ENCODE measurements around the gene POLE. TPM values are rescaled to one million over a fixed set of nuclear protein-coding genes. Genes with fewer than 3 reads are reported as not detected.
"Not testable (repeated sequence)": the region's sequence is repeated elsewhere in the genome, so short reads cannot be mapped to it uniquely, and the experiment has no call there.

POLE gene
- total RNA-seq, 1 donor from 2014 or later: 25.5 TPM

GRCh38 chr12:132719141-132719953, 32.2 kb upstream of the POLE start:
- no peak for DNase-seq (ENCODE audit: low read depth in 2 of 2)

GRCh38 chr12:132718644-132719043, 31.5 kb upstream of the POLE start:
- no peak for DNase-seq (ENCODE audit: low read depth in 2 of 2)

- no peak for DNase-seq (ENCODE audit: low read depth in 2 of 2)
Measured at GRCh38 chr12:132717531-132718387, 30.6 kb upstream of the POLE start.

- DNase-seq (ENCODE audit: low read depth in 2 of 2): no peak
Measured at GRCh38 chr12:132717011-132717410, 29.9 kb upstream of the POLE start.

GRCh38 chr12:132716356-132716755, 29.2 kb upstream of the POLE start:
- no peak for DNase-seq (ENCODE audit: low read depth in 2 of 2)

GRCh38 chr12:132715874-132716273, 28.7 kb upstream of the POLE start:
- DNase-seq (ENCODE audit: low read depth in 2 of 2): no peak

- DNase-seq (ENCODE audit: low read depth in 2 of 2): no peak
Measured at GRCh38 chr12:132713123-132713522, 26.0 kb upstream of the POLE start.

- peak in 1 of 2 donors; percentile 36 for DNase-seq (ENCODE audit: low read depth in 2 of 2)
Measured at GRCh38 chr12:132711080-132711843, 24.1 kb upstream of the POLE start.

- peak; percentile 57 to 86 for DNase-seq (ENCODE audit: low read depth in 2 of 2)
Measured at GRCh38 chr12:132710405-132711079, 23.4 kb upstream of the POLE start, which contains the start of gene PGAM5. Gene PGAM5 (plus strand): TSS chr12:132710842. CDS start chr12:132710877, 35 bp downstream.

GRCh38 chr12:132710043-132710404, 22.9 kb upstream of the POLE start:
- no peak for DNase-seq (ENCODE audit: low read depth in 2 of 2)

- DNase-seq (ENCODE audit: low read depth in 2 of 2): no peak
Measured at GRCh38 chr12:132708150-132708549, 21.0 kb upstream of the POLE start.

- no peak for DNase-seq (ENCODE audit: low read depth in 2 of 2)
Measured at GRCh38 chr12:132707241-132707640, 20.1 kb upstream of the POLE start.

- DNase-seq (ENCODE audit: low read depth in 2 of 2): no peak
Measured at GRCh38 chr12:132703641-132704040, 16.5 kb upstream of the POLE start.

- no peak for DNase-seq (ENCODE audit: low read depth in 2 of 2)
Measured at GRCh38 chr12:132702640-132703039, 15.5 kb upstream of the POLE start.

GRCh38 chr12:132700212-132700822, 13.2 kb upstream of the POLE start:
- peak in 1 of 2 donors; percentile 28 for DNase-seq (ENCODE audit: low read depth in 2 of 2)

- no peak for DNase-seq (ENCODE audit: low read depth in 2 of 2)
Measured at GRCh38 chr12:132698341-132698740, 11.2 kb upstream of the POLE start.

- DNase-seq (ENCODE audit: low read depth in 2 of 2): no peak
Measured at GRCh38 chr12:132695431-132695830, 8.3 kb upstream of the POLE start.

GRCh38 chr12:132694888-132695287, 7.7 kb upstream of the POLE start:
- DNase-seq (ENCODE audit: low read depth in 2 of 2): not testable (repeated sequence)

GRCh38 chr12:132692030-132692429, 4.9 kb upstream of the POLE start:
- not testable (repeated sequence) for DNase-seq (ENCODE audit: low read depth in 2 of 2)

GRCh38 chr12:132690112-132690511, 3.0 kb upstream of the POLE start:
- DNase-seq (ENCODE audit: low read depth in 2 of 2): no peak

GRCh38 chr12:132689227-132689626, 2.1 kb upstream of the POLE start:
- DNase-seq (ENCODE audit: low read depth in 2 of 2): no peak

Data from dermis microvascular lymphatic vessel endothelial cell (primary cell).